Pancreas (tissue), 10 donors: ENCODE measurements around the gene EDN3. TPM values are rescaled to one million over a fixed set of nuclear protein-coding genes. Genes with fewer than 3 reads are reported as not detected.
"Not testable (repeated sequence)": the region's sequence is repeated elsewhere in the genome, so short reads cannot be mapped to it uniquely, and the experiment has no call there.

Experiments used
- ATAC-seq, 4 donors: fragments of 200-7000 bp; cut with Tn5 transposase; one replicate each; pipeline versions ENCODE4 v1.8.0 to v1.9.1; 2020; ENCODE audit warnings: mild to moderate bottlenecking in 4 of 4, moderate library complexity in 4 of 4
- DNase-seq, 6 donors: peaks; one replicate each; pipeline ENCODE4 v3.0.0-alpha.2; 2020
- FAIRE-seq: peaks from 2 replicates; lab custom pipeline; 2012; peaks lifted over from hg19 to GRCh38; lab: Jason Lieb, UNC
- H3K27ac ChIP-seq, 4 donors: fragments of 200-600 bp; sonication (generic); 1 replicate in 3 of 4; 2 replicates in 1 of 4; pipeline versions ENCODE4 v1.5.0 to v1.8.0; 2020
- H3K27me3 ChIP-seq, 4 donors: fragments of 200-600 bp; one replicate each; pipeline ENCODE4 v1.8.0; 2021
- H3K36me3 ChIP-seq, 3 donors: fragments of 200-600 bp; sonication (generic) in 1 of 3; one replicate each; pipeline versions ENCODE4 v1.5.0 to v1.8.0; 2020 to 2021
- H3K4me1 ChIP-seq, 3 donors: fragments of 200-600 bp; one replicate each; pipeline ENCODE4 v1.8.0; 2021
- H3K4me3 ChIP-seq, 4 donors: fragments of 200-600 bp; sonication (generic) in 2 of 4; one replicate each; pipeline versions ENCODE4 v1.5.0 to v1.8.0; 2020 to 2021
- H3K9me3 ChIP-seq, 4 donors: fragments of 200-600 bp; one replicate each; pipeline ENCODE4 v1.8.0; 2021
- WGBS, 2 donors: extraction: QIAGEN DNeasy Blood & Tissue Kit; methylation state at CpG; one replicate each; pipeline ENCODE4 v1.1.7; 2013; 5-methylcytosine and 5-hydroxymethylcytosine counted together
- intact Hi-C, 3 donors: fragments of 100-400 bp; cut with DNase I; formaldehyde crosslinking; loops; one replicate each; pipeline versions ENCODE4 v1.11.1 to v1.14.2; 2022
- polyA plus RNA-seq, 2 donors: library from polyadenylated mRNA; stranded (reverse); fragments of 200-250 nt; gene quantifications; one replicate each; pipeline ENCODE4 v1.2.3, GENCODE V29; 2013
- total RNA-seq, 6 donors: library from RNA; stranded (reverse); fragmentation: NEBNext Ultra II Directional in 4 of 6; extraction: Animal tissue kit (Norgen Biotek cat#: 25700) in 4 of 6; gene quantifications; one replicate each; pipeline versions ENCODE4 v1.2.1 to v1.2.4, GENCODE V29; 2021 to 2023
- TF ChIP-seq, protein P1 (sequence below), 4 donors: fragments of 200-600 bp; sonication (generic) in 3 of 4; IDR thresholded peaks; one replicate each; pipeline versions ENCODE4 v1.5.0 to v1.8.0; 2021; ENCODE audit warnings: antibody characterized with exemption in 4 of 4
- donor health status: healthy with polysubstance abuse.
- donor health status: DM: no; HTN: no; CAD: no; lungs with moderate emphysema.
- donor health status: DM: no; HTN: no; CAD: no.
- donor health status: control.
- donor health status: control.
- donor health status: Bipolar disorder and iron deficiency.
- donor health status: DM: yes; HTN: yes; CAD: no.
- donor health status: DM: no; HTN: no; CAD: no.
- donor health status: DM: no; HTN: no; CAD: no.
- donor health status: DM: yes; HTN: yes; CAD: no.

Gene EDN3
- total and polyA plus RNA-seq, 8 donors, result 3.6 to 55.3 (median 5.4) TPM

GRCh38 chr20:59336540-59336939 lies 36.1 kb downstream of the EDN3 start:
- DNase-seq, result no peak
- H3K4me1 ChIP-seq, result no peaks in the 10 kb centered on the region
- no peaks in the 10 kb centered on the region for H3K9me3 ChIP-seq
- no peak overlapping the region for H3K27ac ChIP-seq
- ATAC-seq, result no peak
- intact Hi-C loops, result no loop called here
- TF ChIP-seq, protein P1, sequence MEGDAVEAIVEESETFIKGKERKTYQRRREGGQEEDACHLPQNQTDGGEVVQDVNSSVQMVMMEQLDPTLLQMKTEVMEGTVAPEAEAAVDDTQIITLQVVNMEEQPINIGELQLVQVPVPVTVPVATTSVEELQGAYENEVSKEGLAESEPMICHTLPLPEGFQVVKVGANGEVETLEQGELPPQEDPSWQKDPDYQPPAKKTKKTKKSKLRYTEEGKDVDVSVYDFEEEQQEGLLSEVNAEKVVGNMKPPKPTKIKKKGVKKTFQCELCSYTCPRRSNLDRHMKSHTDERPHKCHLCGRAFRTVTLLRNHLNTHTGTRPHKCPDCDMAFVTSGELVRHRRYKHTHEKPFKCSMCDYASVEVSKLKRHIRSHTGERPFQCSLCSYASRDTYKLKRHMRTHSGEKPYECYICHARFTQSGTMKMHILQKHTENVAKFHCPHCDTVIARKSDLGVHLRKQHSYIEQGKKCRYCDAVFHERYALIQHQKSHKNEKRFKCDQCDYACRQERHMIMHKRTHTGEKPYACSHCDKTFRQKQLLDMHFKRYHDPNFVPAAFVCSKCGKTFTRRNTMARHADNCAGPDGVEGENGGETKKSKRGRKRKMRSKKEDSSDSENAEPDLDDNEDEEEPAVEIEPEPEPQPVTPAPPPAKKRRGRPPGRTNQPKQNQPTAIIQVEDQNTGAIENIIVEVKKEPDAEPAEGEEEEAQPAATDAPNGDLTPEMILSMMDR (IDR thresholded peaks at IDR 0.05), result no peak
- H3K36me3 ChIP-seq, result no peaks in the 10 kb centered on the region
- no peak overlapping the region for H3K4me3 ChIP-seq
- H3K27me3 ChIP-seq, result no peaks in the 10 kb centered on the region
- FAIRE-seq, result no peak
- 83 to 88% methylated on average over 5 of the region's 5 CpGs for WGBS, 2 donors

GRCh38 chr20:59338444-59338843 lies 38.0 kb downstream of the EDN3 start:
- ATAC-seq, H3K36me3 ChIP-seq, DNase-seq, H3K27me3 ChIP-seq, H3K27ac ChIP-seq, FAIRE-seq, H3K4me1 ChIP-seq, intact Hi-C loops, H3K4me3 ChIP-seq, H3K9me3 ChIP-seq: not testable (repeated sequence)
- 64 to 81% methylated on average over 4 to 5 of the region's 8 CpGs for WGBS, 2 donors

GRCh38 chr20:59340201-59340885 lies 39.9 kb downstream of the EDN3 start:
- 77 to 81% methylated on average over 12 of the region's 12 CpGs for WGBS, 2 donors
- no peak for FAIRE-seq
- Histone ChIP-seq H3K4me3 (no peak overlapping the region), H3K27ac (no peak overlapping the region), H3K9me3 (no peaks in the 10 kb centered on the region), H3K4me1 (no peaks in the 10 kb centered on the region), H3K27me3 (no peaks in the 10 kb centered on the region), H3K36me3 (no peaks in the 10 kb centered on the region)
- intact Hi-C loops, result no loop called here
- no peak for ATAC-seq
- TF ChIP-seq, protein P1 (IDR thresholded peaks at IDR 0.05), result no peak
- no peak for DNase-seq

- H3K9me3 ChIP-seq, H3K27me3 ChIP-seq, FAIRE-seq, H3K36me3 ChIP-seq, DNase-seq, H3K4me1 ChIP-seq, H3K27ac ChIP-seq, H3K4me3 ChIP-seq, ATAC-seq, intact Hi-C loops: not testable (repeated sequence)
- 76 to 80% methylated on average over 4 of the region's 4 CpGs for WGBS, 2 donors
Observed at GRCh38 chr20:59341285-59342022, 41.0 kb downstream of the EDN3 start.

DNA sequence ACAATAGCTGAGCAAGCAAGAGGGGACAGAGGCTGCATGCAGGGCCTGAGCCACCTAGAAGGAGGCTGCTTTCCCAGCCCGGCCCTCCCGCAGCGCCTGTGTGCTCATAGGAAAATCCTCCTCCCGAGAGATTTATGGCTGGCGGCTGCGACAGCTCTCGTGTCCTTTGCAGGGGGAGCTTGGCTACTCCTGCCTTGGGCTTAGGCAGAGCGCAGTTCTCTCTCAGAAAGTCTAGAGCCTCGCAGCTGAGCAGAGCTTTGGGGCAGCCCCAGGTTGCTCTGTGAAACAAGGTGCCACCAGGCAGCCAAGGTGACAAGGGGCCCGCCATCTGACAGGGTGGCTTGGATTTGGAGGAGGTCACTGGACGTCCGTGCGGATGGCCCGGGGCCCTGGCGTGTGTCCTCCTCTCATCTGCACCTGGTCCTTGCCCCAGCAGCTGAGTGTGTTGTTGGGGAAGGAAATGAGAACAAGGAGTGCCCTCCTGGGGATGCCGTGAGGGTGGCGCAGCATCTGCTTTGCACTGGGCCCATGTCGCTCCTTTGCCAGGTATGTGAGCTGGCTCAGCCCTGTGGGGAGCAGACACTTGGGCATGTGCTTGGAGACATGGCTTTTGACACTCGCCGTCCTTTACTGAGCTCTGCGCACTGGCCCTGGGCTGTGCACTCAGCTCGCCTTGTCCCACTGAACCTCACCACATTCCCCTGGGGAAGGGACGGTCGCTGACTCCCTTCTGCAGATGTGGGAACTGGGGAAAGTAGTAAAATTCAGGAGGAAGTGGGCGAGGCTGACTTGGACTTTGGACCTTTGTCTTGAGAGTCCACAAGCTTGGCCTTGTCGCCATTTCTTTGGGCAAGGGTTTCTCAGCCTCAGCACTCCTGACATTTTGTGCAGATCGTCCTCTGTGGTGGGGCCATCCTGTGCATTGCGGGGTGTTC lies 41.9 kb downstream of the EDN3 start:
- ATAC-seq (no peak), DNase-seq (no peak), FAIRE-seq (no peak)
- no peaks in the 10 kb centered on the region for H3K4me1 ChIP-seq
- no peaks in the 10 kb centered on the region for H3K9me3 ChIP-seq
- intact Hi-C loops, result no loop called here
- WGBS, 2 donors, result 76 to 80% methylated on average over 28 of the region's 28 CpGs
- H3K36me3 ChIP-seq, result no peaks in the 10 kb centered on the region
- TF ChIP-seq, protein P1 (IDR thresholded peaks at IDR 0.05), result no peak
- H3K27ac ChIP-seq, result no peak overlapping the region
- H3K4me3 ChIP-seq, result no peak overlapping the region
- H3K27me3 ChIP-seq, result no peaks in the 10 kb centered on the region
